BE2C (cell line): ENCODE data around the gene AKT2.

Experiments
- DNase-seq: peaks from one replicate; pipeline ENCODE4 v3.0.0-alpha.2; 2020
- H3K27me3 ChIP-seq: fragments of 250-450 bp; sonication (Bioruptor Pico); 2 replicates; pipeline ENCODE4 v1.5.1; 2020; ENCODE audit warnings: mild to moderate bottlenecking
- H3K36me3 ChIP-seq: fragments of 250-450 bp; sonication (Bioruptor Pico); 2 replicates; pipeline ENCODE4 v1.5.1; 2020; ENCODE audit warnings: mild to moderate bottlenecking
- H3K4me1 ChIP-seq: fragments of 250-450 bp; sonication (Bioruptor Pico); 2 replicates; pipeline ENCODE4 v1.5.1; 2020
- H3K4me3 ChIP-seq: 2 replicates; pipeline ENCODE4 v1.5.1; 2011; ENCODE audit warnings: low read depth, low read length
- H3K9me3 ChIP-seq: fragments of 250-450 bp; sonication (Bioruptor Pico); 2 replicates; pipeline ENCODE4 v1.5.1; 2020
- TF ChIP-seq, protein P1 (sequence below): IDR thresholded peaks from 2 replicates; pipeline ENCODE4 v1.5.1; 2012; ENCODE audit warnings: mild to moderate bottlenecking, low read depth, low read length

The AKT2 gene

DNA sequence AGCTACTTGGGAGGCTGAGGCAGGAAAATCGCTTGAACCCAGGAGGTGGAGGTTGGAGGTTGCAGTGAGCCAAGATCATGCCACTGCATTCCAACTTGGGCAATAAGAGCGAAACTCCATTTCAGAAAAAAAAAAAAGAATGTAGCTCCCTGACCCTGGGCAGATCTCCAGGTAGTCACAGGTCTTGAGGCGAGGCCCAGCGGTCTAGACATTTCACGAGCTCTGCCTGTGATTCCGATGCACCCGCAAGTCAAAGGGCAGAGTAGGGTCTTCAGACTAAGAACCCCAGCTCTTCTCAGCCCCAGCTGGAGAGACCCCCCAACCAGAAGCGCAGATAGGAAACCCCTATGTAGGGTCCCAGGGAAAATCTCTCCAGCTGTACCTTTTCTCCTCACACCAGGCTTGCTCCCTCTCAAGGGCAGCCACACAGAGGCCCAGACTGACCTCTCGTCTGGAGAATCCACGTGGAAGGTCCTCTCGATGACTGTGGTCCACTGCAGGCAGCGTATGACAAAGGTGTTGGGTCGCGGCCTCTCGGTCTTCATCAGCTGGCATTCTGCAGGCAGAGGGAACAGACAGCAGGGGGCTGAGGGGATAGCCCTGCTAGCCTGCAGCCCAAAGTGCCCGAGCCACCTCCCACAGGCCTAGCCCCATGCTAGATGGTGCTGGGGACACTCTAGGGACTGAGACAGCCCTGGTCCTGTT, 30.3 kb downstream of the AKT2 start:
- no peaks in the 10 kb centered on the region for H3K9me3 ChIP-seq
- no peaks in the 10 kb centered on the region for H3K4me1 ChIP-seq
- no peaks in the 10 kb centered on the region for H3K27me3 ChIP-seq
- no peak for DNase-seq
- H3K4me3 ChIP-seq, result no peak overlapping the region
- peaks cover 31% of the 10 kb centered on the region for H3K36me3 ChIP-seq
- TF ChIP-seq, protein P1, sequence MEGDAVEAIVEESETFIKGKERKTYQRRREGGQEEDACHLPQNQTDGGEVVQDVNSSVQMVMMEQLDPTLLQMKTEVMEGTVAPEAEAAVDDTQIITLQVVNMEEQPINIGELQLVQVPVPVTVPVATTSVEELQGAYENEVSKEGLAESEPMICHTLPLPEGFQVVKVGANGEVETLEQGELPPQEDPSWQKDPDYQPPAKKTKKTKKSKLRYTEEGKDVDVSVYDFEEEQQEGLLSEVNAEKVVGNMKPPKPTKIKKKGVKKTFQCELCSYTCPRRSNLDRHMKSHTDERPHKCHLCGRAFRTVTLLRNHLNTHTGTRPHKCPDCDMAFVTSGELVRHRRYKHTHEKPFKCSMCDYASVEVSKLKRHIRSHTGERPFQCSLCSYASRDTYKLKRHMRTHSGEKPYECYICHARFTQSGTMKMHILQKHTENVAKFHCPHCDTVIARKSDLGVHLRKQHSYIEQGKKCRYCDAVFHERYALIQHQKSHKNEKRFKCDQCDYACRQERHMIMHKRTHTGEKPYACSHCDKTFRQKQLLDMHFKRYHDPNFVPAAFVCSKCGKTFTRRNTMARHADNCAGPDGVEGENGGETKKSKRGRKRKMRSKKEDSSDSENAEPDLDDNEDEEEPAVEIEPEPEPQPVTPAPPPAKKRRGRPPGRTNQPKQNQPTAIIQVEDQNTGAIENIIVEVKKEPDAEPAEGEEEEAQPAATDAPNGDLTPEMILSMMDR, result no peak

DNA sequence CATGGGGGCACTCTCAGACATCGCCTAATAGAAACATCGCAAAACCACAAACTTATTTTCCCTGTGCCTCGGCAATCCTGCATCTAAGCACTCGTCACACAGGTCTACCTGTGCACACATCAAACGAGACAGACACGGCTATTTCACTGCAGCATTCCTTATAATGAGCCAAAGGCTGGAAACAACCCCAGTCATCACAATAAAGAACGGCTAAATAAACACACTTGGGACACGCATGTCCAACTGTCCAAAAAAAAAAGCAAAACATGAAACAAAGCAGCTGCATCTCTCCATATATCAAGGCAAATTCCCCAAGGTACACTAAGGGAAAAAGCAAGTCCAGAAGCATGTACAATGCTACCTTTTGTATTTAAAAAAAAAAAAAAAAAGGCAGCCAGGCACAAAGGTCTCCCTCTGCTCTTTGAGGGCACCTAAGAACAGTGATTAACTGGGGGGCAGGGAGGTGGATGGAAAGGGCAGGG, 31.5 kb downstream of the AKT2 start:
- Histone ChIP-seq H3K4me3 (no peak overlapping the region), H3K4me1 (no peaks in the 10 kb centered on the region), H3K9me3 (no peaks in the 10 kb centered on the region), H3K27me3 (no peaks in the 10 kb centered on the region), H3K36me3 (peaks cover 31% of the 10 kb centered on the region)
- TF ChIP-seq, protein P1, result no peak
- DNase-seq, result no peak

DNA sequence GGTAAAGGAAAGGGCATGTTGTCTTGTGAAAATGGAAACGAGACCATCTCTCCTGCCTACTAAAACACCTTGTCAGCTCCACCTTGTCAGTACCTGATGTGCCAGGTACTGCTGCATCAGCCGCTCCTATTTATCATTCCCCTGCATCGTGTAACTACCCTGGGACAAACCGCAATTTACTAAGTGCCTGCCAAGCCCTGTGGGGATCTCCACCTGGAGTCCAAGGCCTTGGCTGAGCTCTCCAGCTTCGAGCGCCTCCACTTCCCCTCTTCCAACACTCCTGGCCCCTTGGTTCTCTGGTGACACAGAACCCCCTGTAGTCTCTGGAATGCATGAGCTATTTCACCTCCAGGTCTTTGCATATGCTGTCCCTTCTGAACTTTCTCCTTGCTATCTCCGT, 32.8 kb downstream of the AKT2 start:
- no peak for DNase-seq
- no peaks in the 10 kb centered on the region for H3K4me1 ChIP-seq
- TF ChIP-seq, protein P1, result no peak
- H3K36me3 ChIP-seq, result peaks cover 31% of the 10 kb centered on the region
- H3K4me3 ChIP-seq, result no peak overlapping the region
- H3K9me3 ChIP-seq, result no peaks in the 10 kb centered on the region
- no peaks in the 10 kb centered on the region for H3K27me3 ChIP-seq

DNA sequence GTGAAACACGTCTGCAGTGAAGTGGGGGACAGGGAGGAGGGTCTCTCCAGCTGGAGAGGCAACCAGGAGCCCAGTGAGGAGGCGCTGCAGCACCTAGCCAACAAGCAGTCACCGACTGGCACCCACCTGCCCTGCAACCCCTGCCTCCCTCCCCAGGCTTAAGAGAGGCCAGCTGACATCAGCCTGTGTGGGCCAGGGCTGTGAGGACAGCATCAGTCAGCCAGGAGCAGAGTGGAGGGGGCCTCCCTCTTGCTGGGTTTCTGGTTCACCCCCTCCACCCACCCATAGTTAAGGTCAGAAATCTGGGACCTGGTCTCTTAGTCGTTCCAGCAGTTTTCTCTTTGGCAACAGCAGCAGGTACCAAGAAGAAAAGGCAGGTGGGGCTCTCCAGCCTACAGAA, 33.2 kb downstream of the AKT2 start:
- H3K36me3 ChIP-seq, result peaks cover 31% of the 10 kb centered on the region
- no peaks in the 10 kb centered on the region for H3K27me3 ChIP-seq
- no peaks in the 10 kb centered on the region for H3K4me1 ChIP-seq
- H3K4me3 ChIP-seq, result no peak overlapping the region
- H3K9me3 ChIP-seq, result no peaks in the 10 kb centered on the region
- TF ChIP-seq, protein P1, result no peak
- DNase-seq, result no peak

DNA sequence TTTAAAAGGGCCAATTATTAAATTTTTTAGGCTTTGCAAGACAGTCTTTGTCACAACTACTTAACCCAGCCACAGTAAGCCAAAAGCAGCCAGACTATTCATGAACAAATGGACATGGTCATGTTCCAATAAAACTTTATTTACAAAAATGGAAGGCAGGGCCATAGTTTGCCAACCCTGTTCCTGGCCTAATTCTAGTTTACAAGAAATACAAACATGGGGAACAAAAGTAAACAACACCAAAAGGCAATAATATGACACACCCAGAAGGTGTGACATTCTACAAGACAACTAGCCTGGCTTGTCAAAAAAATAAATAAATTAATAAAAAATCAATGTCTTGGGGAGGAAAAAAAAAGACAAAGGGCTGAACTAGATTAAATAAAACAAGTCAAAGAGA, 33.9 kb downstream of the AKT2 start:
- Histone ChIP-seq H3K9me3 (no peaks in the 10 kb centered on the region), H3K4me1 (no peaks in the 10 kb centered on the region), H3K4me3 (no peak overlapping the region), H3K27me3 (no peaks in the 10 kb centered on the region), H3K36me3 (peaks cover 31% of the 10 kb centered on the region)
- TF ChIP-seq, protein P1, result no peak
- no peak for DNase-seq

DNA sequence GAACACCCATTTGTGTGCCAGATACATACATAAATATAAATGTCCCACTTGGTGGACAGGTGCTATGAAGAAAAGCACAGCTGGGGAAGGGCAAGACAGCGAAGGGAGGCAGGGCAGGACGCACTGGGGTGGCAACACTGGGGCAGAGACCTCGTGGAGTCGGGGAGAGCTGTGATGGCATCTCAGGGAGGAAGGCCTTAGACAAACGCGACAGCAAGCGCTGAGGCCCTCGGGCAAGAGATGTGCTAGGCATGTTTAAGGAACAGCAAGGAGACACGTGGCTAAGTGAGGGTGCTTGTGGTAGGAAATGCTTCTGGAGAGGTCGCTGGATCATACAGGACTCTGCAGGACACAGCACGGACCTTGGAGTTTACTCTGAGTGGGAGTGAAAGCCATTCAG, 35.4 kb downstream of the AKT2 start:
- peaks cover 19% of the 10 kb centered on the region for H3K36me3 ChIP-seq
- H3K9me3 ChIP-seq, result no peaks in the 10 kb centered on the region
- H3K4me1 ChIP-seq, result no peaks in the 10 kb centered on the region
- no peak overlapping the region for H3K4me3 ChIP-seq
- no peak for DNase-seq
- H3K27me3 ChIP-seq, result no peaks in the 10 kb centered on the region
- TF ChIP-seq, protein P1, result no peak
